Trophoblast cell (in vitro differentiated cells and primary cell): ENCODE results near the gene CFAP99.
A peak's percentile ranks its signal among the peaks of the same experiment; 100 is the strongest.

Experiments used
- DNase-seq, 2 donors: peaks; one replicate each; pipeline ENCODE4 v3.0.0-alpha.2; 2016
- H2AFZ ChIP-seq: 2 replicates; pipeline ENCODE4 v1.6.1; 2013; ENCODE audit warnings: low read length, moderate library complexity, mild to moderate bottlenecking; ENCODE audit not compliant: insufficient read depth, poor library complexity
- H2AK5ac ChIP-seq: 2 replicates; pipeline ENCODE4 v1.6.1; 2013; ENCODE audit warnings: mild to moderate bottlenecking, low read length
- H2BK120ac ChIP-seq: 2 replicates; pipeline ENCODE4 v1.6.1; 2013; ENCODE audit warnings: low read length, mild to moderate bottlenecking, moderate library complexity; ENCODE audit not compliant: insufficient read depth, poor library complexity
- H2BK12ac ChIP-seq: 2 replicates; pipeline ENCODE4 v1.6.1; 2013; ENCODE audit warnings: mild to moderate bottlenecking, low read length, moderate library complexity
- H2BK5ac ChIP-seq: 2 replicates; pipeline ENCODE4 v1.6.1; 2013; ENCODE audit warnings: low read length, low read depth, moderate library complexity, mild to moderate bottlenecking; ENCODE audit not compliant: poor library complexity
- H3K14ac ChIP-seq: 2 replicates; pipeline ENCODE4 v1.6.1; 2013; ENCODE audit warnings: mild to moderate bottlenecking, low read length
- H3K18ac ChIP-seq: 2 replicates; pipeline ENCODE4 v1.6.1; 2013; ENCODE audit warnings: mild to moderate bottlenecking, low read length
- H3K23ac ChIP-seq: 2 replicates; pipeline ENCODE4 v1.6.1; 2013; ENCODE audit warnings: low read length
- H3K27ac ChIP-seq: 2 replicates; pipeline ENCODE4 v1.5.1; 2013; ENCODE audit warnings: low read depth, mild to moderate bottlenecking, inconsistent platforms, low read length, moderate library complexity
- H3K27me3 ChIP-seq: 2 replicates; pipeline ENCODE4 v1.6.1; 2013; ENCODE audit warnings: inconsistent platforms, mild to moderate bottlenecking, low read length, moderate library complexity; ENCODE audit not compliant: insufficient read depth
- H3K36me3 ChIP-seq, 2 experiments: 1 replicate in 1 of 2; 2 replicates in 1 of 2; pipeline ENCODE4 v1.6.1; 2013; ENCODE audit warnings: low read length in 2 of 2, mild to moderate bottlenecking in 2 of 2, moderate library complexity in 1 of 2; ENCODE audit not compliant: insufficient read depth in 2 of 2, control insufficient read depth in 1 of 2
- H3K4ac ChIP-seq: 2 replicates; pipeline ENCODE4 v1.6.1; 2013; ENCODE audit warnings: low read depth, mild to moderate bottlenecking, low read length, moderate library complexity
- H3K4me1 ChIP-seq, 2 experiments: 1 replicate in 1 of 2; 2 replicates in 1 of 2; pipeline ENCODE4 v1.6.1; 2013; ENCODE audit warnings: low read length in 2 of 2, mild to moderate bottlenecking in 2 of 2, moderate library complexity in 1 of 2; ENCODE audit not compliant: insufficient read depth in 2 of 2, control insufficient read depth in 1 of 2
- H3K4me2 ChIP-seq: 2 replicates; pipeline ENCODE4 v1.6.1; 2013; ENCODE audit warnings: inconsistent platforms, mild to moderate bottlenecking, low read length, moderate library complexity
- H3K4me3 ChIP-seq: 2 replicates; pipeline ENCODE4 v1.5.1; 2013; ENCODE audit warnings: mild to moderate bottlenecking, low read depth, low read length, inconsistent platforms
- H3K79me1 ChIP-seq: one replicate; pipeline ENCODE4 v1.6.1; 2013; ENCODE audit warnings: low read length
- H3K79me2 ChIP-seq: 2 replicates; pipeline ENCODE4 v1.6.1; 2013; ENCODE audit warnings: low read length, mild to moderate bottlenecking; ENCODE audit not compliant: control insufficient read depth, insufficient read depth, poor library complexity
- H3K9ac ChIP-seq: 2 replicates; pipeline ENCODE4 v1.6.1; 2013; ENCODE audit warnings: mild to moderate bottlenecking, low read length
- H3K9me3 ChIP-seq: 2 replicates; pipeline ENCODE4 v1.6.1; 2013; ENCODE audit warnings: low read depth, mild to moderate bottlenecking, control low read depth, inconsistent platforms, low read length; ENCODE audit not compliant: insufficient read depth
- H4K12ac ChIP-seq: 2 replicates; pipeline ENCODE4 v1.6.1; 2013; ENCODE audit warnings: low read depth, mild to moderate bottlenecking, low read length, moderate library complexity
- H4K8ac ChIP-seq: 2 replicates; pipeline ENCODE4 v1.6.1; 2013; ENCODE audit warnings: low read depth, mild to moderate bottlenecking, low read length, moderate library complexity
- H4K91ac ChIP-seq: one replicate; pipeline ENCODE4 v1.6.1; 2013; ENCODE audit warnings: low read depth, mild to moderate bottlenecking, low read length, moderate library complexity
- WGBS: extraction: QIAGEN DNeasy Blood & Tissue Kit; methylation state at CpG from one replicate; pipeline ENCODE4 v1.1.7; 2013; ENCODE audit warnings: missing lambda C conversion rate; ENCODE audit not compliant: insufficient read length, insufficient coverage; ENCODE audit errors: extremely low coverage; 5-methylcytosine and 5-hydroxymethylcytosine counted together

CFAP99 gene

GRCh38 chr4:2395038-2395437, 23.7 kb upstream of the CFAP99 start:
- Histone ChIP-seq H4K8ac (no peak overlapping the region), H3K79me2 (no peaks in the 10 kb centered on the region), H3K4ac (no peak overlapping the region), H3K23ac (no peak overlapping the region), H4K91ac (no peak overlapping the region), H3K14ac (no peak overlapping the region), H3K27ac (no peak overlapping the region), H3K27me3 (no peaks in the 10 kb centered on the region), H3K79me1 (no peaks in the 10 kb centered on the region), H3K18ac (no peak overlapping the region), H2BK120ac (no peak overlapping the region), H2BK12ac (no peak overlapping the region), H3K9ac (no peak overlapping the region), H3K36me3 (no peaks in the 10 kb centered on the region), H2BK5ac (no peak overlapping the region), H3K4me1 (peaks cover 2% of the 10 kb centered on the region in 2 experiments), H3K4me3 (no peak overlapping the region), H2AFZ (no peak overlapping the region), H4K12ac (no peak overlapping the region), H3K9me3 (peaks cover 2% of the 10 kb centered on the region), H2AK5ac (no peak overlapping the region), H3K4me2 (no peak overlapping the region)
- WGBS = no CpG with 5 or more reads among the region's 9 CpGs
- DNase-seq = peak in 1 of 2 donors; percentile 32

DNA sequence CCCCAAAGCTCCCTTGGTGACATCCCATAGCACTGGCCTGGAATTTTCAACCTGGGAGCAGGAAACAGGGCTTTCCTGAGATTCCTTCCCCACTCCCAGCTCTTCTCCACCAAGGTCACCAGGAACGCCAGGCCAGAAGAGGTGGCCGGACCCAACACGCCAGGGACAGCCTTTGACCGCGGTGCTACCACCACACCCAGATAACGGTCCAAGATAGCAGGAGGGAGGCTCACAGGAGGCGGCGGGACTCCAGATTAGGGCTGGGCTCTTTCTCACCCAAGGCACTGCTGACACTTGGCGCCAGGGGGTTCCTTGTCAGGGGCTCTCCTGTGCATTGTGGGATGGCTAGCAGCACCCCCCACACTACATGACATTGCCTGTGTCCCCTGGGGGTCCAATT, 23.2 kb upstream of the CFAP99 start:
- Histone ChIP-seq H4K8ac (no peak overlapping the region), H3K27me3 (no peaks in the 10 kb centered on the region), H3K4me3 (no peak overlapping the region), H2BK5ac (no peak overlapping the region), H3K4ac (no peak overlapping the region), H3K4me1 (peaks cover 2% of the 10 kb centered on the region in 2 experiments), H3K27ac (no peak overlapping the region), H3K79me1 (no peaks in the 10 kb centered on the region), H3K18ac (no peak overlapping the region), H2BK120ac (no peak overlapping the region), H3K9me3 (peaks cover 3% of the 10 kb centered on the region), H2AFZ (no peak overlapping the region), H4K91ac (no peak overlapping the region), H3K23ac (no peak overlapping the region), H3K9ac (no peak overlapping the region), H2AK5ac (no peak overlapping the region), H3K14ac (no peak overlapping the region), H3K36me3 (no peaks in the 10 kb centered on the region), H4K12ac (no peak overlapping the region), H3K79me2 (no peaks in the 10 kb centered on the region), H2BK12ac (no peak overlapping the region), H3K4me2 (no peak overlapping the region)
- no CpG with 5 or more reads among the region's 9 CpGs for WGBS
- no peak for DNase-seq

GRCh38 chr4:2396781-2397368, 21.9 kb upstream of the CFAP99 start:
- DNase-seq = no peak
- Histone ChIP-seq H3K4me3 (no peak overlapping the region), H3K9ac (no peak overlapping the region), H3K4ac (no peak overlapping the region), H4K8ac (no peak overlapping the region), H3K4me2 (no peak overlapping the region), H3K23ac (no peak overlapping the region), H3K36me3 (no peaks in the 10 kb centered on the region), H3K79me1 (no peaks in the 10 kb centered on the region), H2AFZ (no peak overlapping the region), H4K12ac (no peak overlapping the region), H2BK12ac (no peak overlapping the region), H2BK5ac (no peak overlapping the region), H3K79me2 (no peaks in the 10 kb centered on the region), H3K9me3 (peaks cover 11% of the 10 kb centered on the region), H3K4me1 (peaks cover 2 to 3% of the 10 kb centered on the region in 2 experiments), H3K14ac (no peak overlapping the region), H3K27ac (no peak overlapping the region), H3K27me3 (no peaks in the 10 kb centered on the region), H2AK5ac (no peak overlapping the region), H3K18ac (no peak overlapping the region), H2BK120ac (no peak overlapping the region), H4K91ac (no peak overlapping the region)
- WGBS = no CpG with 5 or more reads among the region's 21 CpGs

DNA sequence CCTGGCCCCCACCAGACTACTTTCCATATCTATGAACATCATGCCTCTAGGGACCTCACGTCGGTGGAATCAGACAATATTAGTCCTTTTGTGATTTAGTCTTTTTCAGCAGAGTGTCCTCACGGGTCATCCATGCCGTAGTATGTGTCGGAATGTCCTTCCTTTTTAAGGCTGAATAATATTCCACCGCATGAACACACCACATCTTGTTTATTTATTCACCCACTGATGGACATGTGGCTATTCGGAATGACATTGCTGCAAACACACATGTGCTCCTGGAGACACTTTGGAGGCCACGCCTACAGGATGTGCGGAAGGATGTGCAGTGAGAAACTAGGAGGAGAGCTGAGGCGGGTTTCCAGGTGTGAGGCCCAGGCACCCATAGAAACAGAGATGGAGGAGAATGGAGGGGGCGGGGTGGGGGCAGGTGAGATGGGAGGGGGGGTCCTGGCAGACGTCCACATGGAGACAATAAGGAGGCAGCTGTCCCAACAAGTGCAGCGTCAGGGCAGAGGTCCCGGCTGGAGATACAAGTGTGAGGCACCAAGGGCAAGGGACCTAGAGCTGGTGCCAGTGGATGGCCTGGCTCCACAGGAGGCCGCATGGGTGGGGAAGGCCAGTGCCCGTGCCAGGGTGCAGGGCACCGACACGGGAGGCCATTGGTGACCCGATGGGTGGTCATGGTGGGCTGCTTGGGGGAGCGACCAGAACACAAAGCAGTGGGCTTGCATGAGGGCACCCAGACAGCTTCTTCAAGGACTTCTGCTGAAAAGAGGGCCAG, 21.0 kb upstream of the CFAP99 start:
- H3K79me1 ChIP-seq = no peaks in the 10 kb centered on the region
- H2AK5ac ChIP-seq = no peak overlapping the region
- H3K23ac ChIP-seq = no peak overlapping the region
- H2AFZ ChIP-seq = no peak overlapping the region
- no peaks in the 10 kb centered on the region for H3K27me3 ChIP-seq
- WGBS = no CpG with 5 or more reads among the region's 20 CpGs
- H3K4me3 ChIP-seq = no peak overlapping the region
- no peak overlapping the region for H4K8ac ChIP-seq
- peaks cover 11% of the 10 kb centered on the region for H3K9me3 ChIP-seq
- no peak overlapping the region for H3K14ac ChIP-seq
- no peaks in the 10 kb centered on the region for H3K36me3 ChIP-seq
- no peak for DNase-seq
- H2BK12ac ChIP-seq = no peak overlapping the region
- H2BK120ac ChIP-seq = no peak overlapping the region
- H3K4me1 ChIP-seq = peaks cover 2 to 5% of the 10 kb centered on the region in 2 experiments
- H3K4ac ChIP-seq = no peak overlapping the region
- no peak overlapping the region for H3K4me2 ChIP-seq
- no peak overlapping the region for H3K18ac ChIP-seq
- no peak overlapping the region for H3K27ac ChIP-seq
- no peak overlapping the region for H4K12ac ChIP-seq
- H3K79me2 ChIP-seq = no peaks in the 10 kb centered on the region
- no peak overlapping the region for H4K91ac ChIP-seq
- no peak overlapping the region for H3K9ac ChIP-seq
- no peak overlapping the region for H2BK5ac ChIP-seq
